ENCODE measurements around the gene FIBCD1.

DNA sequence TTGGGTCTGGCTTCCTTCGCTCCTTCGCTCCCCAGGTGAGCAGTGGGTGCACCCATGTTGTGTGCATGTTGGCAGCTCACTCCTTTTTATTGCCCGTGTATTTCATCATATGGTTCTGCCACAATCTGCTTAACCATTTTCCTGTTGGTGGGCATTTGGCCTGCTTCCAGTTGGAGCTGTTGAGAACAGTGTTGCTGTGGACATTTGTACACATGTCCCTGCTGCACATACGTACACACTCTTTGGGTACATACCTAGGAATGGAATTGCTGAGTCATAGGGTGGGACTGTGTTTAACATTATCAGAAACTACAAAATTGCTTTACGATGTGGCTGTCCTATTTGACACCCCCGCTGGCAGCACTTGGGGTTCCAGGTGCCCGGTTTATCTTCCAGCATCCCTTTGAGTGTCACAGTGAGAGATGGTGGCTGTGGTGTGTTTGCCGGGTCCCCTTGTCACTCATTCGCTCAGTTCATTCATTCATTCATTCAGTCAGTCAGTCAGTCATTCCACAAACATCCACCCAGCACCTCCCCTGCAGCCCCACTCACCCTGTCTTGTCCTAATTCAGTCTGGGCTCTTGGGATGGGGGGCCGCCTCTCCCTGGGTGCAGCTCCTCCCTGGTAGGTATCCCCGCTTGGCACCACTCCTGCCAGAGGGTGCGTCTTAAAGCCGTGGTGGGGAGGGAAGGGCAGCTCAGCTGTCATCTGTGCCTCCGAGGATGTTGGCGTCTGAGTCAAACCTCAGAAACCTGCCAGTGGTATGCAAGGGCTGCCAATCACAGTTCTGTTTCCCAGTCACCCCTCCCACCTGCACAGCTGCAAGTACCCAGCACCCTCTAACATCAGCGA is 7.9 kb upstream of the FIBCD1 start:
- TF ChIP-seq, protein P1, sequence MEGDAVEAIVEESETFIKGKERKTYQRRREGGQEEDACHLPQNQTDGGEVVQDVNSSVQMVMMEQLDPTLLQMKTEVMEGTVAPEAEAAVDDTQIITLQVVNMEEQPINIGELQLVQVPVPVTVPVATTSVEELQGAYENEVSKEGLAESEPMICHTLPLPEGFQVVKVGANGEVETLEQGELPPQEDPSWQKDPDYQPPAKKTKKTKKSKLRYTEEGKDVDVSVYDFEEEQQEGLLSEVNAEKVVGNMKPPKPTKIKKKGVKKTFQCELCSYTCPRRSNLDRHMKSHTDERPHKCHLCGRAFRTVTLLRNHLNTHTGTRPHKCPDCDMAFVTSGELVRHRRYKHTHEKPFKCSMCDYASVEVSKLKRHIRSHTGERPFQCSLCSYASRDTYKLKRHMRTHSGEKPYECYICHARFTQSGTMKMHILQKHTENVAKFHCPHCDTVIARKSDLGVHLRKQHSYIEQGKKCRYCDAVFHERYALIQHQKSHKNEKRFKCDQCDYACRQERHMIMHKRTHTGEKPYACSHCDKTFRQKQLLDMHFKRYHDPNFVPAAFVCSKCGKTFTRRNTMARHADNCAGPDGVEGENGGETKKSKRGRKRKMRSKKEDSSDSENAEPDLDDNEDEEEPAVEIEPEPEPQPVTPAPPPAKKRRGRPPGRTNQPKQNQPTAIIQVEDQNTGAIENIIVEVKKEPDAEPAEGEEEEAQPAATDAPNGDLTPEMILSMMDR (conservative IDR thresholded peaks at IDR 0.05; ENCODE audit: low read length) = no peak
- no peak for TF ChIP-seq EZH2phosphoT487 (IDR thresholded peaks at IDR 0.05; ENCODE audit: borderline replicate concordance, low read depth, low read length)

Measured in OCI-LY7 (cell line).